ENCODE data around the gene CBX4. TPM values are rescaled to one million over a fixed set of nuclear protein-coding genes. Genes with fewer than 3 reads are reported as not detected.

The CBX4 gene
- total RNA-seq (10 to 100 TPM; 26.9 to 32.6 (median 30.3) TPM), polyA plus RNA-seq (19.8 TPM)
- long read RNA-seq, donor 1, transcript CBX4-201 (5 exons, 2,664 nt) = major isoform, 36 of 109 reads
- long read RNA-seq, donor 1, partial matches to known transcripts = 5 of 109 reads
- long read RNA-seq, donor 1, other reads (novel, unspliced or antisense) = 68 of 109 reads
- long read RNA-seq, donor 2, transcript CBX4-201 (5 exons, 2,664 nt) = major isoform, 15 of 28 reads
- long read RNA-seq, donor 2, partial matches to known transcripts = 0 of 28 reads
- long read RNA-seq, donor 2, other reads (novel, unspliced or antisense) = 13 of 28 reads
- long read RNA-seq, donor 3, partial matches to known transcripts = 5 of 48 reads
- long read RNA-seq, donor 3, other reads (novel, unspliced or antisense) = 42 of 48 reads
- long read RNA-seq, donor 4, transcript CBX4-201 (5 exons, 2,664 nt) = major isoform, 21 of 44 reads
- long read RNA-seq, donor 4, partial matches to known transcripts = 0 of 44 reads
- long read RNA-seq, donor 4, other reads (novel, unspliced or antisense) = 23 of 44 reads

DNA sequence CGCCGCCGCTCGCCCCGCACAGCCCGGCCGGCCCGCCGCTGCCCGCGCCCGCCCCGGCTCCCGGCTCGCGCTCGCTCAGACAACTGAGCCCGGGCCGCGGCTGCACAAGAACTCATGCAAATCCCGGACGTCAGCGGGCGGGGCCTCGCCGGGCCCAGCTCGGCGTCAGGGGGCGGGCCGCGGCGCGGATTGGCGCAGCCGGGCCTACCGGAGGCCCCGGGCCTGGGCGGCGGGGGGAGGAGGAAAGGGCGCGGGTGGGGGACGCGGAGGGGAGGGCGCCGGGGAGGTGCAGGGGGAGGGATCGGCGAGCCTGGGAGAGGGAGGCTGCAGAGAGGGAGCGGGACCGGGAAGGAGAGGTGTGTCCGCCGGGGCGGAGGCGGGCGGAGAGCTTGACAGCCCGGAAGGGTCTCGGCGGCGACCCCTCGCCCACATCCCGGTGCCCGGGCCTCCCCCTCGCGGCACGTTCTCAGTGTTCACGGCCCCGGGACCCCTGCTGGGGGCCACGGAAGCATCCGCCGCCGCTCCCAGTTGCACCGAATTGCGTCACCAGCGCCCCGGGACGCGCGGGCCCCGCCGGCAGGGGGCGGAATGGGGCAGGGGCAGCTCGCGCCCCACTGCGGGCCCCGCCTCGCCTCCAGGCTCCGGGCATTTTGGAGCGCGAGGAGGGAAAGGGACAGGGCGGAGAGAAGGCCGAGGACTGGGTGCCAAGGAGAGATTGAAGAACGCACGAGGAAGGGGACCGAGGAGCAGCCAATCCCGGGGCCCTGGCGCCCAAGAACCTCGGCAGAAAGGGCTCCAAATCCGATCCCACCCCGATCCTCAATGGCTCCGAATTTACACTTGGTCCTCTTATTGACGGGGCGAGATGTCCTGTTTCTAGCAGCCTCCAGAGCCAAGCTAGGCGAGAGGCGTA lies at the start of gene CBX4:
CBX4 (minus strand) TSS at position 85 of the 913 bp plus-strand sequence. CDS start 189 bp downstream, outside the sequence.
- peak; percentile 96 to 99 (median 98) for DNase-seq
- peaks cover 10% of the 10 kb centered on the region for H3K4me1 ChIP-seq (ENCODE audit: control insufficient read depth, insufficient read depth, low read length)
- peak; percentile 84 to 87 for ATAC-seq
- H3K27me3 ChIP-seq (ENCODE audit: control insufficient read depth, insufficient read depth) = no peaks in the 10 kb centered on the region
- H3K27ac ChIP-seq (ENCODE audit: low read length) = peak within 1 kb of the TSS; percentile 88
- intact Hi-C loops (cut with DNase I) = loop anchor here in 2 of 4 donors (2.0 to 5.0 kb wide), 3 partner anchors 32 to 153 kb away; no protein-coding TSS in a partner anchor
- H3K9me3 ChIP-seq (ENCODE audit: control insufficient read depth, low read length) = no peaks in the 10 kb centered on the region
- 1% methylated on average over 101 of the region's 103 CpGs for WGBS
- peak within 1 kb of the TSS; percentile 90 for H3K4me3 ChIP-seq (ENCODE audit: low read length)

DNA sequence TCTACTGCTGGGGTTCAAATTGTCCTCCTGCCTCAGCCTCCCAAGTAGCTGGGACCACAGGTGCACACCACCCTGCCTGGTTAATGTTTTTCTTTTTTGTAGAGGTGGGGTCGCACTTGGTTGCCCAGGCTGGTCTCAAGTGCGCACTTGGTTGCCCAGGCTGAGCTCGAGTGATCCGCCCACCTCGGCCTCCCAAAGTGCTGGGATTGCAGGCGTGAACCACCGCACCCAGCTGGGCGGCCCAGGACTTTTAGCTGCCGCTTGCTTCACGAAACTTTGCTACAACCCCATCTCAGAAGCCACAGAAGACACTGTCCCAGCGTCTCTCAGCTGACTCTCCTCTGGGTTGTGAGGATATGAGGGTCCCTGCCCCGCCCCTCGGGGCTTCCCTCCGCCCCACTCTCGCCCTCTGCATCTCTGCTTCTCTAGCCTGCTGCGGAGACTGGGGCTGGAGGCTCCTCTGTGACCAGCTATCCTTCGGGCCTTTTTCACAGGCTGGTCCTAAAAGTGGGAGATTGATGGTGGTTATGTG lies 48.8 kb upstream of the CBX4 start:
- Histone ChIP-seq H3K4me3 (ENCODE audit: low read length) (no peak overlapping the region), H3K4me1 (ENCODE audit: control insufficient read depth, insufficient read depth, low read length) (no peaks in the 10 kb centered on the region), H3K27me3 (ENCODE audit: control insufficient read depth, insufficient read depth) (no peaks in the 10 kb centered on the region), H3K9me3 (ENCODE audit: control insufficient read depth, low read length) (no peaks in the 10 kb centered on the region), H3K27ac (ENCODE audit: low read length) (no peak overlapping the region)
- DNase-seq (no peak), ATAC-seq (no peak)
- intact Hi-C loops (cut with DNase I) = no loop called here
- 87% methylated on average over 17 of the region's 17 CpGs for WGBS

DNA sequence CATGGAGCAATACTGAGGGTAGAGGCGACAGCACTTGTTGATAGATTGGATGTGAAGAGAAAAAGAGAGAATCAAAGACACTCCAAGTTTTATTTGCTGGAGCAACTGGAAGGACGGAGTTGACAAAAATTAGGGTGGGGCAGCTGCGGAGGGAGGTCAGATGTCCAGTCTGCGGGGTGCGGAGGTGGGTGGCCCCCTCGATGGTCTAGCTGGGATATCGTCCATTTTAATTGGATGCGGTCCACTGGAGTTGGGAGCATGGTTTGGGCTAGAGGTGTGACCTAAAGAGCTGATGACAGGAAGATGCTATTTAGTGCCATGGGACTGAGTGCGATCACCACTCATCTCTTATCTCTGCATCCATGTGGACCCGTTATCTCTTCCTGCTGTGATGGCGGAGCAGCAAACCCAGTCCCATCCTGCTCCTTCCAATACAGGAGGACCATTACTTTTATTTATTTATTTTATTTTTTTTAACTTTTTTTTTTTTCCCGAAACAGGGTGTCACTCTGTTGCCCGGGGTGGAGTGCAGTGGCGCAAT lies 48.3 kb upstream of the CBX4 start:
- ATAC-seq (no peak), DNase-seq (no peak)
- no peak overlapping the region for H3K4me3 ChIP-seq (ENCODE audit: low read length)
- 49% methylated on average over 14 of the region's 14 CpGs for WGBS
- H3K4me1 ChIP-seq (ENCODE audit: control insufficient read depth, insufficient read depth, low read length) = no peaks in the 10 kb centered on the region
- no peaks in the 10 kb centered on the region for H3K27me3 ChIP-seq (ENCODE audit: control insufficient read depth, insufficient read depth)
- H3K9me3 ChIP-seq (ENCODE audit: control insufficient read depth, low read length) = no peaks in the 10 kb centered on the region
- intact Hi-C loops (cut with DNase I) = no loop called here
- H3K27ac ChIP-seq (ENCODE audit: low read length) = no peak overlapping the region

DNA sequence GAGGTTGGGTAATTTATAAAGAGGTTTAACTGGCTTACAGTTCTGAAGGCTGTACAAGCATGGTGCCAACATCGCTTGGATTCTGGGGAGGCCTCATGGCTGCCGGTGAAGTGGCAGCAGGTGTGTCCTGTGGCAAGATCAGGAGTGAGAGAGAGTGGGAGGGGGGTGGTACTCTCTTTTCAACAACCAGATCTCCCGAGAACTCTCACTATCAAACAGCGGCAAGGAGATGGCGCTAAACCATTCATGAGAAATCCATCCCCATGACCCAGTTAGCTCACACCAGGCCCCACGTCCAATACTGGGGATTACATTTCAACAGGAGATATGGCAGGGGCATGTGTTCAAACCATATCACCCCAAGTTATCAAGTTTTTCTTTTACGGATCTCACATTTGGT lies 44.0 kb upstream of the CBX4 start:
- no peak for ATAC-seq
- H3K27me3 ChIP-seq (ENCODE audit: control insufficient read depth, insufficient read depth) = no peaks in the 10 kb centered on the region
- H3K9me3 ChIP-seq (ENCODE audit: control insufficient read depth, low read length) = no peaks in the 10 kb centered on the region
- 68% methylated on average over 7 of the region's 7 CpGs for WGBS
- intact Hi-C loops (cut with DNase I) = no loop called here
- no peak overlapping the region for H3K4me3 ChIP-seq (ENCODE audit: low read length)
- DNase-seq = no peak
- H3K27ac ChIP-seq (ENCODE audit: low read length) = no peak overlapping the region
- no peaks in the 10 kb centered on the region for H3K4me1 ChIP-seq (ENCODE audit: control insufficient read depth, insufficient read depth, low read length)

DNA sequence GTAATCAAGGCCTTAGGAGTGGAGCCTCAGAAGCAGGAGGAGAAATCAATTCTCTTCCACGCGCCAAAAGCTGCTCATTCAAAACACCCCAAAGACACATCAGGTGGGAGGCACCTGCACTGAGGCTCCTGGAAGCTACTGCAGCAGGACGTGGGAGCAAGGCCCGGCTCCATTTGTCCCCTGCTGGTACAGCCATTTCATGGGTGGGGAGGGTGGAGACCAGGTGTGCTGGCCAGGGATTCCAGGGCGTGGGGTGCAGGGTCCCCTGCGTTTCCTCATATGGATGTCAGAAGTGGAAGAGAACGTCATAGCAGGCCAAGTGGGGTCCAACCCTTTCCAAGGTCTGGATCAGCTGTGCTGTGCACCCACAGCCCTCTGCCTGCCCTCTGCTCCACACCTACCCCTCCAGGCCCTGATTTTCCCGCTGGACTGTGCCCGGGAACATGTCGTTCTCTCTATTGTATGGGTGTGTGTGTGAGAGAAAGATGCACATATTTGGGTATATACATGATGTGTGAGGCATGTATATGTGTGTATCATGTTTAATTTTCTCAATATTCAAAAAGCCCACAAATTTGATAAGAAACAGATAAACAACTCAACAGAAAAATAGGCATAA lies 39.2 kb upstream of the CBX4 start:
- no peaks in the 10 kb centered on the region for H3K4me1 ChIP-seq (ENCODE audit: control insufficient read depth, insufficient read depth, low read length)
- no peaks in the 10 kb centered on the region for H3K9me3 ChIP-seq (ENCODE audit: control insufficient read depth, low read length)
- H3K27ac ChIP-seq (ENCODE audit: low read length) = no peak overlapping the region
- ATAC-seq (no peak), DNase-seq (no peak)
- H3K27me3 ChIP-seq (ENCODE audit: control insufficient read depth, insufficient read depth) = no peaks in the 10 kb centered on the region
- 81% methylated on average over 10 of the region's 10 CpGs for WGBS
- no peak overlapping the region for H3K4me3 ChIP-seq (ENCODE audit: low read length)
- intact Hi-C loops (cut with DNase I) = no loop called here

DNA sequence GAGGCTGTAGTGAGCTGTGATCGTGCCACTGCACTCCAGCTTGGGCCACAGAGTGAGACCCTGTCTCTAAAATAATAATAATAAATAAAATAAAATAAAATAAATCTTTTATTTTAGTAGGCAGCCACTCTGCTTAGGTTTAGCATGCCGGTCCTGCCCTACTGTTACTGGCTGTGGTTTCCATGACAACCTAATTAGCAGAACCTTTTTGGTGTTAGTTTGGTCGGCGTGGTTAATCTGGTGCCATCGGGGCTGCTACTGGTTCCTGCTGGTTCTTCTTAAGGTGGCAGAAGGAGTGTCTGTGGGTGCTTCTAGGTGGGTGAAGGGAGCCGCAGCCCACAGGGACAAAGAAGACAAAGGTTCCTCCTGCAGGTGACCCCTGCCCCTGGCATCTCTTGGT lies 37.8 kb upstream of the CBX4 start:
- H3K4me1 ChIP-seq (ENCODE audit: control insufficient read depth, insufficient read depth, low read length) = no peaks in the 10 kb centered on the region
- intact Hi-C loops (cut with DNase I) = no loop called here
- WGBS = 80% methylated on average over 6 of the region's 6 CpGs
- DNase-seq (no peak), ATAC-seq (no peak)
- no peaks in the 10 kb centered on the region for H3K9me3 ChIP-seq (ENCODE audit: control insufficient read depth, low read length)
- no peak overlapping the region for H3K27ac ChIP-seq (ENCODE audit: low read length)
- no peak overlapping the region for H3K4me3 ChIP-seq (ENCODE audit: low read length)
- H3K27me3 ChIP-seq (ENCODE audit: control insufficient read depth, insufficient read depth) = no peaks in the 10 kb centered on the region

DNA sequence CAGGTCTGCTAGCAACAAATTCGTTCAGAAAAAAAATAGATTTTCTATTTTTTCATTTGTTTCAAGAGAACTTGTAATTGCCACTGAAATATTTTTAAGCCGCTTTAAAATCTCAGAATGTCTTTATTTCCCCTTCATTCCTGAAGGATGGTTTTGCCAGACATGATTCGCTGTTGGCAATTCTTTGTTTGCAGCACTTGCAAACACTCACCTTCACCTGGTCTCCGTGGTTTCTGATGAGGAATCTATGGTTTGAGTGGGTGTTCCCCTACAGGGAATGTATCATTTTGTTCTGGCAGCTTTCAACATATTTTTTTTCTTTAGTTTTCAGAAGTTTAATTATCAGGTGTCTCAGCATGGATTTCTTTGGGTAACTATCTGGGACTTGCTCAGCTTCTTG lies 36.3 kb upstream of the CBX4 start:
- H3K9me3 ChIP-seq (ENCODE audit: control insufficient read depth, low read length) = no peaks in the 10 kb centered on the region
- H3K27me3 ChIP-seq (ENCODE audit: control insufficient read depth, insufficient read depth) = no peaks in the 10 kb centered on the region
- no peak overlapping the region for H3K4me3 ChIP-seq (ENCODE audit: low read length)
- WGBS = 84% methylated on average over 4 of the region's 4 CpGs
- ATAC-seq (no peak), DNase-seq (no peak)
- no peak overlapping the region for H3K27ac ChIP-seq (ENCODE audit: low read length)
- intact Hi-C loops (cut with DNase I) = no loop called here
- H3K4me1 ChIP-seq (ENCODE audit: control insufficient read depth, insufficient read depth, low read length) = no peaks in the 10 kb centered on the region

DNA sequence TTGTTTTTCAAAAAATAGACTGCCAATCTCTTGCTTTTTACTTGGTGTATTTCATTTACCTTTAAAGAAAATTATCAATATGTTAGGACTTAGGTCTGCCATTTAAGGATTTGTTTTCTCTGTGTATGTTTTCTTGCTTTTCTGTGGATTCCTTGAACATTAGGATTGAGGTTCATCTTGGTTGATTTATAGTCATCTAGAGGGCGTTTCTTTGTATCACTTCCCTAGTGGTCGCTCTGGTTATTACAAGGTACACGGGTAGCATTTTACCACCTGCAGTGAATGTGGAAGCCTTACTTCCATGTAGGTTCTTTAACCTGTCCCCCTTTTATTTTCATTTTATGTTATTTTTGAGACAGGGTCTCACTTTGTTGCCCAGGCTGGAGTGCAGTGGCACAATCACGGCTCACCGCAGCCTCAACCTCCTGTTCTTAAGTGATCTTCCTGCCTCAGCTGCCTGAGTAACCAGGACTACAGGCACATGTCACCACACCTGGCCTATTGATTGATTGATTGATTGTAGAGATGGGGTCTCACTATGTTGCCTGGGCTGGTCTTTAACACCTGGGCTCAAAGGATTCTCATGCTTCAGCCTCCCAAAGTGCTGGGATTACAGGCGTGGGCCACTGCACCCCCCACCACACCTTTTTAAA lies 35.2 kb upstream of the CBX4 start:
- ATAC-seq = no peak

DNA sequence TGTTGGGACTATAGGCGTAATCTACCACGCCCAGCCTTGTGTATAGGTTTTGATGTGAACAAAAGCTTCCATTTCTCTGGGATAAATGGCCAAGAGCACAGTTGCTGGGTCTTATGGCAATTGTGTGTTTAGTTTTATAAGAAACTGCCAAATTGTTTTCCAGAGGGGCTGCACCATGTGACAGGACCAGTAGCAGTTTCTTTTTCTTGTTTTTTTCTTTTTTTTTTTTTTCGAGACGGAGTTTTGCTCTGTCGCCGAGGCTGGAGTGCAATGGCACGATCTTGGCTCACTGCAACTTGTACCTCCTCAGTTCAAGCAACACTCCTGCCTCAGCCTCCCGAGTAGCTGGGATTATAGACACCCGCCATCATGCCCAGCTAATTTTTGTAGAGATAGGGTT lies 34.3 kb upstream of the CBX4 start:
- Histone ChIP-seq H3K27me3 (ENCODE audit: control insufficient read depth, insufficient read depth) (no peaks in the 10 kb centered on the region), H3K9me3 (ENCODE audit: control insufficient read depth, low read length) (no peaks in the 10 kb centered on the region), H3K4me3 (ENCODE audit: low read length) (no peak overlapping the region), H3K4me1 (ENCODE audit: control insufficient read depth, insufficient read depth, low read length) (no peaks in the 10 kb centered on the region), H3K27ac (ENCODE audit: low read length) (no peak overlapping the region)
- 93% methylated on average over 9 of the region's 9 CpGs for WGBS
- ATAC-seq (no peak), DNase-seq (no peak)
- intact Hi-C loops (cut with DNase I) = no loop called here

More for the DNA sequence above, 35.2 kb upstream of the CBX4 start:
- no peak for DNase-seq
- intact Hi-C loops (cut with DNase I) = no loop called here
- Histone ChIP-seq H3K4me3 (ENCODE audit: low read length) (no peak overlapping the region), H3K27me3 (ENCODE audit: control insufficient read depth, insufficient read depth) (no peaks in the 10 kb centered on the region), H3K27ac (ENCODE audit: low read length) (no peak overlapping the region), H3K9me3 (ENCODE audit: control insufficient read depth, low read length) (no peaks in the 10 kb centered on the region), H3K4me1 (ENCODE audit: control insufficient read depth, insufficient read depth, low read length) (no peaks in the 10 kb centered on the region)
- 45% methylated on average over 6 of the region's 6 CpGs for WGBS

DNA sequence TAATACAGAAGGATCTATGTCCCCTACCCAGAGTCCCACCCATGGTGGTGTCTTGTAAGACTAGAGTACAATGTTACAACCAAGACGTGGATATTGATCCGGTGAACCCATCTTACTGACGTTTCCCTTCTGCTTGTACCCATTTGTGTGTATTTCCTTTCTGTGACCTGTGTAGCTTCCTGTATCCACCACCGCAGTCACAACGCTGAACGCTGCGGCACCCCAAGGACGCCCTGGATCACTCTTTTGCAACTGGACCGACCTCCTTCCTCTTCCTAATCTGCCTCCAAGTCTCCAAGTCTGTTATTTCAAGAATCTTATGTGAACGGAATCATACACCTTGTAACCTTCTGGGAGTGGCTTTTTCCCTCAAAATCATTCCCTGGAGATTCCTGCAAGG lies 33.5 kb upstream of the CBX4 start:
- Histone ChIP-seq H3K4me1 (ENCODE audit: control insufficient read depth, insufficient read depth, low read length) (no peaks in the 10 kb centered on the region), H3K27me3 (ENCODE audit: control insufficient read depth, insufficient read depth) (no peaks in the 10 kb centered on the region), H3K9me3 (ENCODE audit: control insufficient read depth, low read length) (no peaks in the 10 kb centered on the region), H3K27ac (ENCODE audit: low read length) (no peak overlapping the region), H3K4me3 (ENCODE audit: low read length) (no peak overlapping the region)
- DNase-seq (no peak), ATAC-seq (no peak)
- WGBS = 61% methylated on average over 10 of the region's 10 CpGs
- intact Hi-C loops (cut with DNase I) = no loop called here

All from right cardiac atrium (tissue), 5 donors.